ENCODE results near the gene GLTP. TPM values are rescaled to one million over a fixed set of nuclear protein-coding genes. Genes with fewer than 3 reads are reported as not detected.

The GLTP gene
- total RNA-seq, 2 experiments from 2014 or later: 19.9 to 20.9 TPM

DNA sequence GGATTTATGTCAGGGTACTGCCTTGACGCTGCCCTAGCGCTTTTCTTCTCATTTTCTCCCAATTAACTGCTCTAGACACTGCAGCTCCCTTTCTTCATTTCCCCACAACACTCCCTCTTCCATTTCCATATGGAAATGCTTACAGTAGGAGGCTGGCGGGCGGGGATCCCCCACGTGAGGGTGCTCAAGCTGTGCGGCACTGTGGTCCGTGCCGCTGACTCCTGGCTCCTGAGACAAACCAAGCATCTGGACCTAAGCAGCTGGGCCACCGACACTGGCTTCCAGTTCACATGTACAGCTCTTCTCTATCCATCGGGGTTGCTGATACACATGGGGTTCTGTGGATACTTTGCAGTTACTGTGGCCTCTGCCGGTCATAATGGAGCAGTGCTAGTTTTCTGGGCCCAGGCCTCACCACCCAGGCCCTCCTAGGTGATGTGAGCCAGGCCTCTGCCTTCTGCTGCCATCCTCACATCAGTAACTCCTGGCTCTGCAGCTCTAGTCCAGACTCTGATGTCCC, 40.0 kb upstream of the GLTP start:
- ChIA-PET POLR2A (interaction anchor here (1.0 kb wide), 1 partner anchor 8 kb away, joined by 3 read pairs; no protein-coding TSS in a partner anchor), CTCF (no interaction called here)
- H3K9me3 Mint-ChIP-seq (ENCODE audit: insufficient read depth): no peaks in the 10 kb centered on the region
- DNase-seq: no peak
- no peaks in the 10 kb centered on the region for H3K27me3 Mint-ChIP-seq (ENCODE audit: low read depth)
- no peak overlapping the region for H3K27ac Mint-ChIP-seq
- H3K36me3 Mint-ChIP-seq (ENCODE audit: low read depth): peaks cover 44% of the 10 kb centered on the region
- no peaks in the 10 kb centered on the region for H3K4me1 Mint-ChIP-seq (ENCODE audit: low read depth)
- ATAC-seq: no peak
- no peak overlapping the region for H3K4me3 Mint-ChIP-seq

DNA sequence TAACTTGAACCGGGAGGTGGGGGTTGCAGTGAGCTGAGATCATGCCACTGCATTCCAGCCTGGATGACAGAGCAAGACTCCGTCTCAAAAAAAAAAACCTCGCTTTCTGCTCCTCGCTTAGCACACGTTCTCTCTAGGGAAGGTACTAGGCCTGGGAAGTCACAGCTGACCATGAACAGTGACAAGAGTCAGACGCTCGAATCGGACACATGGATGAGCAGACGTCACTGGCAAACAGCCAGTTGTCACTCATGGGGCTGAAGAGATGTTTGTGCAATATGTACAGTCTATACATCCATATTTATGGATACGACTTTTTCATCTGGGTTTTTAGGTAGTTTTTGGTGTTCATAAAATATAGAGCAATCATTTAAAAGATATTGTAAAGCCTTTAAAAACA, 39.1 kb upstream of the GLTP start:
- CTCF ChIA-PET: no interaction called here
- Mint-ChIP-seq H3K4me1 (ENCODE audit: low read depth) (no peaks in the 10 kb centered on the region), H3K36me3 (ENCODE audit: low read depth) (peaks cover 51% of the 10 kb centered on the region), H3K9me3 (ENCODE audit: insufficient read depth) (no peaks in the 10 kb centered on the region), H3K27me3 (ENCODE audit: low read depth) (no peaks in the 10 kb centered on the region), H3K4me3 (no peak overlapping the region), H3K27ac (no peak overlapping the region)
- DNase-seq (no peak), ATAC-seq (no peak)
- POLR2A ChIA-PET: no interaction called here

GRCh38 chr12:109916045-109916444, 35.7 kb upstream of the GLTP start:
- Mint-ChIP-seq H3K27ac (peak overlapping the region; percentile 8), H3K36me3 (ENCODE audit: low read depth) (peaks cover 68% of the 10 kb centered on the region), H3K4me1 (ENCODE audit: low read depth) (no peaks in the 10 kb centered on the region)

GRCh38 chr12:109915171-109916040, 35.1 kb upstream of the GLTP start:
- Mint-ChIP-seq H3K36me3 (ENCODE audit: low read depth) (peaks cover 68% of the 10 kb centered on the region), H3K4me1 (ENCODE audit: low read depth) (no peaks in the 10 kb centered on the region), H3K27ac (no peak overlapping the region), H3K4me3 (no peak overlapping the region), H3K9me3 (ENCODE audit: insufficient read depth) (no peaks in the 10 kb centered on the region), H3K27me3 (ENCODE audit: low read depth) (no peaks in the 10 kb centered on the region)
- CTCF ChIA-PET: interaction anchor here (0.8 to 1.0 kb wide), 3 partner anchors 13 to 62 kb away, joined by 3 read pairs; no protein-coding TSS in a partner anchor
- DNase-seq (no peak), ATAC-seq (no peak)
- POLR2A ChIA-PET: no interaction called here

More at GRCh38 chr12:109916045-109916444, 35.7 kb upstream of the GLTP start:
- Mint-ChIP-seq H3K4me3 (no peak overlapping the region), H3K27me3 (ENCODE audit: low read depth) (no peaks in the 10 kb centered on the region), H3K9me3 (ENCODE audit: insufficient read depth) (no peaks in the 10 kb centered on the region)
- DNase-seq: no peak
- ChIA-PET CTCF (no interaction called here), POLR2A (no interaction called here)
- no peak for ATAC-seq

DNA sequence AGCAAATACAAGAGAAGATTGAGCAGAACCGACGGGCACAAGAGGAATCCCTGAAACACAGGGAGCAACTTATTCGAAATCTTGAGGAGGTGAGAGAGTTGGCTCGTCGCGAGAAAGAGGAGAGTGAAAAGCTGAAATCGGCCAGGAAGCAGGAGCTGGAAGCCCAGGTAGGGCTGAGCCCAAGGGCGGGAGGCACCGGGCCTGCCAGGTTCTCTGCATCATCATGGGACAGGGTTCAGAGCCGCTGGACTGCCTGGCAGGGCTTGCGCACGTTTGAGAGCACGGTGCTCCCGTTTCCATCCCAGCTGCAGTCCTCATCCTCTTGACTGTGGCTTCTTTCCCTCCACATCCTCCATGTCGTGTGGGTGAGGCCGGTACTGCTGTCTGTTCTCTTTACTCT, 34.1 kb upstream of the GLTP start:
- ATAC-seq (no peak), DNase-seq (no peak)
- no peaks in the 10 kb centered on the region for H3K4me1 Mint-ChIP-seq (ENCODE audit: low read depth)
- no peak overlapping the region for H3K4me3 Mint-ChIP-seq
- no peaks in the 10 kb centered on the region for H3K9me3 Mint-ChIP-seq (ENCODE audit: insufficient read depth)
- no peak overlapping the region for H3K27ac Mint-ChIP-seq
- ChIA-PET POLR2A (no interaction called here), CTCF (interaction anchor here (0.8 to 1.0 kb wide), 3 partner anchors 14 to 61 kb away, joined by 3 read pairs; no protein-coding TSS in a partner anchor)
- peaks cover 65% of the 10 kb centered on the region for H3K36me3 Mint-ChIP-seq (ENCODE audit: low read depth)
- no peaks in the 10 kb centered on the region for H3K27me3 Mint-ChIP-seq (ENCODE audit: low read depth)

GRCh38 chr12:109912855-109913321, 32.5 kb upstream of the GLTP start:
- no peak for ATAC-seq
- POLR2A ChIA-PET: no interaction called here

GRCh38 chr12:109910969-109911348, 30.6 kb upstream of the GLTP start:
- no peaks in the 10 kb centered on the region for H3K4me1 Mint-ChIP-seq (ENCODE audit: low read depth)
- no peak overlapping the region for H3K4me3 Mint-ChIP-seq
- ATAC-seq (peak; percentile 41), DNase-seq (peak; percentile 33)
- POLR2A ChIA-PET: interaction anchor here (1.5 kb wide), 1 partner anchor 10 kb away, joined by 5 read pairs; no protein-coding TSS in a partner anchor
- no peaks in the 10 kb centered on the region for H3K9me3 Mint-ChIP-seq (ENCODE audit: insufficient read depth)
- H3K36me3 Mint-ChIP-seq (ENCODE audit: low read depth): peaks cover 59% of the 10 kb centered on the region
- CTCF ChIA-PET: interaction anchor here (0.9 to 2.1 kb wide), 6 partner anchors 10 to 66 kb away, joined by 3 to 6 read pairs (median 4); no protein-coding TSS in a partner anchor
- H3K27ac Mint-ChIP-seq: no peak overlapping the region
- no peaks in the 10 kb centered on the region for H3K27me3 Mint-ChIP-seq (ENCODE audit: low read depth)

More at GRCh38 chr12:109912855-109913321, 32.5 kb upstream of the GLTP start:
- no peaks in the 10 kb centered on the region for H3K9me3 Mint-ChIP-seq (ENCODE audit: insufficient read depth)
- H3K4me1 Mint-ChIP-seq (ENCODE audit: low read depth): no peaks in the 10 kb centered on the region
- DNase-seq: no peak
- no peak overlapping the region for H3K4me3 Mint-ChIP-seq
- H3K36me3 Mint-ChIP-seq (ENCODE audit: low read depth): peaks cover 67% of the 10 kb centered on the region
- H3K27me3 Mint-ChIP-seq (ENCODE audit: low read depth): no peaks in the 10 kb centered on the region
- CTCF ChIA-PET: no interaction called here
- H3K27ac Mint-ChIP-seq: no peak overlapping the region

DNA sequence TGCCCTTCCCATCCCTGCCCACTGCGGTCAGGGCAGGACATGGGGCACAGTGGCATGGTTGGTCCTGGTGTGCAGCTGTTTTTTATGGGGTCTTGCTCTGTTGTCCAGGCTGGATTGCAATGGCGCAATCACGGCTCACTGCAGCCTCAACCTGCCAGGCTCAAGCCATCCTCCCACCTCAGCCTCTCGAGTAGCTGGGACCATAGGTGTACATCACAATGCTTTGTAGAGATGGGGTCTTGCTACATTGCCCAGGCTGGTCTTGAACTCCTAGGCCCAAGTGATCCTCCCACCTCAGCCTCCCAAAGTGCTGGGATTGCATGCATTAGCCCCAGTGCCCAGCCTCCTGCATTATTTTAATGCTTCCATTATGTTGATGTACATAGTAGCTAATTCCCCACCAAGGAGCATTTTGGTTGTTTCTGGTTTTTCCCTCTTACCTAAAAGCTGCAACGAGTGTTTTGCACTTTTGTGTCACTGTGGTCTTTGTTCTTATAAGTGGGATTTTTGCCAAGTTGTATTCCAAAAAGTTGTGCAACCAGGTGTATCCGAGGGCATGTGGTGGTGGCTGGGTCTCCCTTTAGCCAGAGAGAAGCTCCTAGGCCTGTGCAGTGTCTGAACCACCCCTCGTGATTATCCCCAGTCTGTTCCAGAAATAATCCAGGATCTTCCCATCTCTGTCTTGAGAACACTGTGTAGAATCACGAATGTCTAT, 30.1 kb upstream of the GLTP start:
- H3K4me1 Mint-ChIP-seq (ENCODE audit: low read depth): no peaks in the 10 kb centered on the region
- no peak overlapping the region for H3K4me3 Mint-ChIP-seq
- POLR2A ChIA-PET: interaction anchor here (1.5 kb wide), 1 partner anchor 10 kb away, joined by 5 read pairs; no protein-coding TSS in a partner anchor
- ATAC-seq: no peak
- H3K36me3 Mint-ChIP-seq (ENCODE audit: low read depth): peaks cover 60% of the 10 kb centered on the region
- no peak overlapping the region for H3K27ac Mint-ChIP-seq
- DNase-seq: no peak
- H3K27me3 Mint-ChIP-seq (ENCODE audit: low read depth): no peaks in the 10 kb centered on the region
- no peaks in the 10 kb centered on the region for H3K9me3 Mint-ChIP-seq (ENCODE audit: insufficient read depth)
- CTCF ChIA-PET: interaction anchor here (0.9 to 2.1 kb wide), 6 partner anchors 9 to 63 kb away, joined by 3 to 6 read pairs (median 4); no protein-coding TSS in a partner anchor

GRCh38 chr12:109905301-109905700, 25.0 kb upstream of the GLTP start:
- Mint-ChIP-seq H3K27me3 (ENCODE audit: low read depth) (no peaks in the 10 kb centered on the region), H3K9me3 (ENCODE audit: insufficient read depth) (no peaks in the 10 kb centered on the region), H3K4me3 (no peak overlapping the region), H3K36me3 (ENCODE audit: low read depth) (peaks cover 55% of the 10 kb centered on the region), H3K4me1 (ENCODE audit: low read depth) (peaks cover 12% of the 10 kb centered on the region), H3K27ac (no peak overlapping the region)
- no peak for DNase-seq
- CTCF ChIA-PET: no interaction called here
- POLR2A ChIA-PET: interaction anchor here (0.5 kb wide), 1 partner anchor 1279 kb away, joined by 3 read pairs; no protein-coding TSS in a partner anchor
- ATAC-seq: no peak

DNA sequence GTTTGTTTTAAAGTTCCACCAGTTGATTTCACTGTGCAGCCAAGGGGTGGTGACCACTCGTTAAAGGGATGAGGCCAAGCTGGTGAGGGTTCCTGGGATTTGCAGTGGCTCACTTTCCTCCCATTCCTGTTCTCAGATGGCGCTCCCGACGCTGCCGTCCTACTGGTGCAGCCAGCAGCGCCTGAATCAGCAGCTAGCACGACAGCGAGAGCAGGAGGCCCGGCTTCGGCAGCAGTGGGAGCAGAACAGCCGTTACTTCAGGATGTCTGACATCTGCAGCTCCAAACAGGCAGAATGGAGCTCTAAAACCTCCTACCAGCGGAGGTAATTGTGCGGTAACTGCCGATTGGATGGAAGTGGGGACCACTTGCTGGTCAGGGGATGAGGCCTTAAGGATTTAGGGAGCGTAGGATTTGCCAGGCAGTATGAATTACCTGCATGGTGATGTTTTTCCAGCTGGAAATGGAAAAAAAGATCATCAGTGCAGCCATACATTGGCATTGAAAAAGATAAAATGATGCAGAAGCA, 22.6 kb upstream of the GLTP start:
- H3K36me3 Mint-ChIP-seq (ENCODE audit: low read depth): peaks cover 44% of the 10 kb centered on the region
- no peak for DNase-seq

More for the DNA sequence above, 22.6 kb upstream of the GLTP start:
- Mint-ChIP-seq H3K4me1 (ENCODE audit: low read depth) (peaks cover 21% of the 10 kb centered on the region), H3K27me3 (ENCODE audit: low read depth) (no peaks in the 10 kb centered on the region), H3K27ac (no peak overlapping the region), H3K4me3 (no peak overlapping the region), H3K9me3 (ENCODE audit: insufficient read depth) (no peaks in the 10 kb centered on the region)
- ChIA-PET POLR2A (interaction anchor here (0.5 kb wide), 1 partner anchor 95 kb away, joined by 4 read pairs; no protein-coding TSS in a partner anchor), CTCF (no interaction called here)
- ATAC-seq: no peak

Measured in activated CD8-positive, alpha-beta T cell treated with anti-CD3 and anti-CD28 coated beads, Interleukin-2, amount 10 ng/mL, durations not matched to agents 7 days and 5 days (primary cell).